GM12878 (cell line): ENCODE data around the gene ZG16B. TPM values are rescaled to one million over a fixed set of nuclear protein-coding genes. Genes with fewer than 3 reads are reported as not detected.

Source experiments
- ATAC-seq: fragments of 200-7000 bp; cut with Tn5 transposase; 3 replicates; pipeline ENCODE4 v1.9.1; 2020; ENCODE audit warnings: mild to moderate bottlenecking, moderate library complexity
- BruUV-seq: library from RNA; stranded (reverse); fragments of 400-500 nt; replicated peaks from 2 replicates; lab custom pipeline; 2021; lab: Mats Ljungman, UMichigan
- CTCF ChIA-PET: fragments of 300-600 bp; sonication (Branson Sonifier 250); formaldehyde crosslinking; extraction: SDS; loops from one replicate; lab custom pipeline; 2021; ENCODE audit warnings: inconsistent platforms; lab: Yijun Ruan, JAX
- POLR2A ChIA-PET: fragments of 350-600 bp; formaldehyde crosslinking; extraction: SDS; loops from one replicate; lab custom pipeline; 2021; ENCODE audit warnings: inconsistent platforms; lab: Charles Lee
- RAD21 ChIA-PET: fragments of 300-600 bp; sonication (Branson Sonifier 250); formaldehyde crosslinking; loops from one replicate; lab custom pipeline; 2023; ENCODE audit warnings: antibody characterized with exemption; ENCODE audit not compliant: unreplicated experiment; lab: Charles Lee
- SMC1A ChIA-PET: fragments of 300-600 bp; sonication (Branson Sonifier 250); formaldehyde crosslinking; loops from one replicate; lab custom pipeline; 2023; ENCODE audit not compliant: unreplicated experiment, uncharacterized antibody; lab: Charles Lee
- DNase-seq: peaks from one replicate; pipeline ENCODE4 v3.0.0-alpha.2; 2011; ENCODE audit warnings: low read depth, low spot score
- FAIRE-seq: peaks from 3 replicates; lab custom pipeline; 2011; peaks lifted over from hg19 to GRCh38; lab: Jason Lieb, UNC
- H2AFZ ChIP-seq: 2 replicates; pipeline ENCODE4 v1.6.0; 2011; ENCODE audit warnings: low read depth, low read length, control low read depth; ENCODE audit not compliant: control insufficient read depth
- H3K27ac ChIP-seq: 2 replicates; pipeline ENCODE4 v1.5.1; 2011; ENCODE audit warnings: control low read depth; ENCODE audit not compliant: control insufficient read depth, insufficient read depth
- H3K27me3 ChIP-seq, 2 experiments: replicated peaks in 1 of 2; 2 replicates each; pipeline versions ENCODE4 v1.6.0 to v1.6.1; 2011; ENCODE audit warnings: low read length in 1 of 2; ENCODE audit not compliant: control insufficient read depth in 2 of 2, insufficient read depth in 2 of 2
- H3K36me3 ChIP-seq, 2 experiments: 2 replicates each; pipeline ENCODE4 v1.5.1; 2011; ENCODE audit warnings: low read length in 1 of 2; ENCODE audit not compliant: control insufficient read depth in 2 of 2, insufficient read depth in 2 of 2
- H3K4me1 ChIP-seq: 2 replicates; pipeline ENCODE4 v1.6.1; 2011; ENCODE audit warnings: mild to moderate bottlenecking, low read length, moderate library complexity, mixed read lengths; ENCODE audit not compliant: control insufficient read depth, insufficient read depth
- H3K4me2 ChIP-seq: 2 replicates; pipeline ENCODE4 v1.6.0; 2011; ENCODE audit warnings: control low read depth; ENCODE audit not compliant: control insufficient read depth, insufficient read depth
- H3K4me3 ChIP-seq: fragments of 200-600 bp; sonication (generic); 2 replicates; pipeline ENCODE4 v1.5.1; 2016
- H3K79me2 ChIP-seq: 2 replicates; pipeline ENCODE4 v1.6.0; 2011; ENCODE audit warnings: low read length; ENCODE audit not compliant: control insufficient read depth, insufficient read depth
- H3K9ac ChIP-seq: 2 replicates; pipeline ENCODE4 v1.8.0; 2011; ENCODE audit warnings: low read length, control low read depth, mixed read lengths; ENCODE audit not compliant: control insufficient read depth, insufficient read depth
- H3K9me3 ChIP-seq: replicated peaks from 3 replicates; pipeline ENCODE4 v1.5.1; 2011; ENCODE audit warnings: mild to moderate bottlenecking, low read length; ENCODE audit not compliant: control insufficient read depth, insufficient read depth
- H4K20me1 ChIP-seq: 2 replicates; pipeline ENCODE4 v1.6.0; 2011; ENCODE audit not compliant: control insufficient read depth, insufficient read depth
- GATAD2B ChIP-seq: fragments of 450-650 bp; conservative IDR thresholded peaks from 2 replicates; pipeline ENCODE4 v1.6.1; 2017; ENCODE audit warnings: low read depth, mild to moderate bottlenecking, moderate library complexity
- HCFC1 ChIP-seq: fragments of 150-350 bp; IDR thresholded peaks from 2 replicates; pipeline ENCODE4 v1.6.1; 2014; ENCODE audit warnings: low read length
- MEF2A ChIP-seq: IDR thresholded peaks from 2 replicates; pipeline ENCODE4 v1.6.1; 2011; ENCODE audit warnings: low read depth, mild to moderate bottlenecking, low read length, moderate library complexity; ENCODE audit not compliant: insufficient read depth
- MYC ChIP-seq: IDR thresholded peaks from 2 replicates; pipeline ENCODE4 v1.6.1; 2011; ENCODE audit warnings: mild to moderate bottlenecking, low read length, moderate library complexity, inconsistent platforms; ENCODE audit not compliant: insufficient read depth, insufficient replicate concordance, insufficient read length, severe bottlenecking
- STAT1 ChIP-seq: fragments of 450-650 bp; conservative IDR thresholded peaks from 2 replicates; pipeline ENCODE4 v1.6.1; 2014; ENCODE audit warnings: antibody characterized with exemption, mild to moderate bottlenecking
- WRNIP1 ChIP-seq: IDR thresholded peaks from 2 replicates; pipeline ENCODE4 v1.6.1; 2011; ENCODE audit warnings: low read depth, low read length, improper control_type of control experiment, borderline replicate concordance
- YY1 ChIP-seq: IDR thresholded peaks from 2 replicates; pipeline ENCODE4 v1.6.1; 2011; ENCODE audit warnings: low read depth, mild to moderate bottlenecking, low read length
- WGBS: methylation state at CpG from one replicate; pipeline ENCODE4 v1.1.6; 2016; ENCODE audit warnings: low lambda C conversion rate; ENCODE audit not compliant: insufficient replicate concordance, insufficient coverage; ENCODE audit errors: missing lambda C conversion rate; 5-methylcytosine and 5-hydroxymethylcytosine counted together
- in situ Hi-C: fragments of 300-500 bp; cut with MboI; formaldehyde crosslinking; loops from 9 replicates; pipeline ENCODE4 v1.14.3; 2018; ENCODE audit warnings: mixed read lengths
- intact Hi-C: fragments of 100-400 bp; cut with micrococcal nuclease; formaldehyde crosslinking; loops from one replicate; pipeline ENCODE4 v1.14.2; 2022; ENCODE audit not compliant: unreplicated experiment
- polyA plus RNA-seq, 11 experiments: library from polyadenylated mRNA; depleted of rRNA in 4 of 11; unstranded in 6 of 11; stranded (reverse) in 5 of 11; fragments of >200 nt; fragmentation: Nextera tagmentation in 4 of 11; fragmentation: Illumina TruSeq in 1 of 11; extraction: Ambion mirVana in 4 of 11; extraction: Trizol in 1 of 11; gene quantifications; 1 replicate in 1 of 11; 2 replicates in 10 of 11; pipeline versions ENCODE4 v1.2.1 to v1.2.3, GENCODE V29; 2011 to 2016; ENCODE audit warnings: inconsistent platforms in 2 of 11, missing spikeins in 2 of 11, low read depth in 1 of 11
- total RNA-seq, 4 experiments: library from RNA; depleted of rRNA in 3 of 4; stranded (reverse); fragments of >200 nt in 3 of 4; fragmentation: Illumina TruSeq in 1 of 4; extraction: Trizol in 1 of 4; gene quantifications; 2 replicates each; pipeline versions ENCODE4 v1.2.1 to v1.2.3, GENCODE V29; 2013 to 2021
- TF ChIP-seq, protein P1 (sequence below): fragments of 150-350 bp; IDR thresholded peaks from 2 replicates; pipeline ENCODE4 v1.6.1; 2014; ENCODE audit warnings: mild to moderate bottlenecking, low read depth, low read length

Gene ZG16B
- total and polyA plus RNA-seq, 10 of the 15 experiments (the other 5 are each of a cell fraction or from before 2014, with no cell fraction given): 1.00 to 11.6 (median 5.8) TPM

DNA sequence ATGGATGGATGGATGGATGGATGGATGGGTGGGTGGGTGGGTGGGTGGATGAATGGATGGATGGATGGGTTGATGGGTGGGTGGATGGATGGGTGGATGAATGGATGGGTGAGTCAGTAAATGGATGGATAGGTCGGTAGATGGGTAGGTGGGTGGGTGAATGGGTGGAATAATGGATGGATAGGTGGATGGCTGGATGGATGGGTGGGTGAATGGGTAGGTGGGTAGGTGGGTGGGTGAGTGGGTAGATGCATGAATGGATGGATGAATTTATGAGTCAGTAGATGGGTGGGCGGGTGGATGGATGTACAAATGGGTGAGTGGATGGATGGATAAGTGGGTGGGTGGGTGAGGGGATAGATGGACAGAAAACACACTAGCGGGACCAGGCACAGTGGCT is 4.9 kb downstream of the ZG16B start:
- peaks cover 1% of the 10 kb centered on the region; the same call in 1 of the 2 replicates for H3K4me1 ChIP-seq
- ChIA-PET CTCF (no interaction called here), RAD21 (interaction anchor here (0.5 kb wide), 1 partner anchor 212 kb away, joined by 3 read pairs; no protein-coding TSS in a partner anchor), SMC1A (no interaction called here), POLR2A (no interaction called here)
- no peak for DNase-seq
- H3K36me3 ChIP-seq: no peaks in the 10 kb centered on the region
- H3K4me3 ChIP-seq: no peak overlapping the region
- H3K27me3 ChIP-seq: no peaks in the 10 kb centered on the region
- intact Hi-C loops (no loop called here), in situ Hi-C loops (no loop called here)
- no peak for ATAC-seq
- no peaks in the 10 kb centered on the region for H3K9me3 ChIP-seq
- no peak for FAIRE-seq
- no peak overlapping the region for H3K9ac ChIP-seq
- H2AFZ ChIP-seq: no peak overlapping the region
- no peak overlapping the region for H3K27ac ChIP-seq
- H3K4me2 ChIP-seq: no peak overlapping the region
- BruUV-seq: no TSS peak
- TF ChIP-seq STAT1 (no peak), MEF2A (no peak)
- H4K20me1 ChIP-seq: no peaks in the 10 kb centered on the region
- WGBS: 33% methylated on average over 1 of the region's 3 CpGs
- no peaks in the 10 kb centered on the region for H3K79me2 ChIP-seq

DNA sequence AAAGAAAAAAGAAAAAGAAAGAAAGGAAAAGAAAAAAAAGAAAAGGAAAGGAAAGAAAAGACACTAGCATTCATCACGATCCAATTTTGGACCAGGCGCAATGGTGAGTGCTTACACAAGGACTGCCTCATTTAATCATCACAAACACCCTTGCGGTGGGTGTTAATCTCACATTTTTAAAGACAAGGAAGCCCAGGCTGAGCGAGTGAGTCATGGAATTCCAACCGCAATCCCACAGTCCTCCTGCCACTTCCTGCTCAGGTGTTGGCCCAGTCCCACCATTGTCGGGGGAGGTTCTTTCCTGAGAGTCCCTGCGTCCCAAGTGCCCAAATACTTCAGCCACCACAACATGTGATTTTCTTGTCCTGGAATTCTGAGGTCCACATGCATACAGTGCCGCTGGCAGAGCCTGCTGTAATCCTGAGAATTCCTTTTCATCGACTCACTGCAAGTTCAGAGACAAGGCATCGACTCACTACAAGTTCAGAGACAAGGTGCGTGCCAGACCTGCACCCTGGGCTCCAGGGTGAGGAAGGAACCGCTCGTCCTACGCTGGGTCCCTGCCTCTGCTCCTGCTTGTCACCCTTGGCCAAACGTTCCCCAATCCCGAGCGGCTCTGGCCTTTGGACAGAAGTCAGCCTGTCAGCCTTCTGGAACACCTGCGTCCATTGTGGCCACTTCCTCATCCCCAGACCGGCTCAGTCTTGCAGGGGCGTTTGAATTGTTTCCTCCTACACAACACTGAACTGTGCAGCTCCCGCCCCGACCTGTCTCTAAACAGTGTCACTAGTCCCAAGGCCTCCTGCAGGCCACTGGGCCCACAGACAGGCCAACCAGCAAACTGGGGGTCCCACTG is 5.8 kb downstream of the ZG16B start:
- ChIA-PET POLR2A (no interaction called here), CTCF (no interaction called here), SMC1A (no interaction called here), RAD21 (no interaction called here)
- H3K4me1 ChIP-seq: no peaks in the 10 kb centered on the region
- no peak for DNase-seq
- H3K27ac ChIP-seq: no peak overlapping the region
- BruUV-seq: no TSS peak
- H3K4me3 ChIP-seq: no peak overlapping the region
- H3K27me3 ChIP-seq: no peaks in the 10 kb centered on the region
- no peak overlapping the region for H3K4me2 ChIP-seq
- in situ Hi-C loops: no loop called here
- FAIRE-seq: no peak
- intact Hi-C loops: no loop called here
- no peaks in the 10 kb centered on the region for H3K9me3 ChIP-seq
- no peak overlapping the region for H3K9ac ChIP-seq
- WGBS: 53% methylated on average over 22 of the region's 22 CpGs
- no peak for ATAC-seq
- TF ChIP-seq HCFC1 (no peak), WRNIP1 (no peak), YY1 (no peak), GATAD2B (no peak), MYC (no peak)
- TF ChIP-seq, protein P1, sequence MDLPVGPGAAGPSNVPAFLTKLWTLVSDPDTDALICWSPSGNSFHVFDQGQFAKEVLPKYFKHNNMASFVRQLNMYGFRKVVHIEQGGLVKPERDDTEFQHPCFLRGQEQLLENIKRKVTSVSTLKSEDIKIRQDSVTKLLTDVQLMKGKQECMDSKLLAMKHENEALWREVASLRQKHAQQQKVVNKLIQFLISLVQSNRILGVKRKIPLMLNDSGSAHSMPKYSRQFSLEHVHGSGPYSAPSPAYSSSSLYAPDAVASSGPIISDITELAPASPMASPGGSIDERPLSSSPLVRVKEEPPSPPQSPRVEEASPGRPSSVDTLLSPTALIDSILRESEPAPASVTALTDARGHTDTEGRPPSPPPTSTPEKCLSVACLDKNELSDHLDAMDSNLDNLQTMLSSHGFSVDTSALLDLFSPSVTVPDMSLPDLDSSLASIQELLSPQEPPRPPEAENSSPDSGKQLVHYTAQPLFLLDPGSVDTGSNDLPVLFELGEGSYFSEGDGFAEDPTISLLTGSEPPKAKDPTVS: no peak
- no peaks in the 10 kb centered on the region for H4K20me1 ChIP-seq
- H2AFZ ChIP-seq: no peak overlapping the region
- H3K36me3 ChIP-seq: no peaks in the 10 kb centered on the region
- no peaks in the 10 kb centered on the region for H3K79me2 ChIP-seq
